HK-2 (cell line): Measurements from ENCODE around the gene SCN9A.
A peak's percentile ranks its signal among the peaks of the same experiment; 100 is the strongest.
"Not testable (repeated sequence)": the region's sequence is repeated elsewhere in the genome, so short reads cannot be mapped to it uniquely, and the experiment has no call there.

ENCODE experiments used
- DNase-seq: peaks from one replicate; pipeline ENCODE4 v3.0.0-alpha.2; 2018; ENCODE audit not compliant: unreplicated experiment

Gene SCN9A

DNA sequence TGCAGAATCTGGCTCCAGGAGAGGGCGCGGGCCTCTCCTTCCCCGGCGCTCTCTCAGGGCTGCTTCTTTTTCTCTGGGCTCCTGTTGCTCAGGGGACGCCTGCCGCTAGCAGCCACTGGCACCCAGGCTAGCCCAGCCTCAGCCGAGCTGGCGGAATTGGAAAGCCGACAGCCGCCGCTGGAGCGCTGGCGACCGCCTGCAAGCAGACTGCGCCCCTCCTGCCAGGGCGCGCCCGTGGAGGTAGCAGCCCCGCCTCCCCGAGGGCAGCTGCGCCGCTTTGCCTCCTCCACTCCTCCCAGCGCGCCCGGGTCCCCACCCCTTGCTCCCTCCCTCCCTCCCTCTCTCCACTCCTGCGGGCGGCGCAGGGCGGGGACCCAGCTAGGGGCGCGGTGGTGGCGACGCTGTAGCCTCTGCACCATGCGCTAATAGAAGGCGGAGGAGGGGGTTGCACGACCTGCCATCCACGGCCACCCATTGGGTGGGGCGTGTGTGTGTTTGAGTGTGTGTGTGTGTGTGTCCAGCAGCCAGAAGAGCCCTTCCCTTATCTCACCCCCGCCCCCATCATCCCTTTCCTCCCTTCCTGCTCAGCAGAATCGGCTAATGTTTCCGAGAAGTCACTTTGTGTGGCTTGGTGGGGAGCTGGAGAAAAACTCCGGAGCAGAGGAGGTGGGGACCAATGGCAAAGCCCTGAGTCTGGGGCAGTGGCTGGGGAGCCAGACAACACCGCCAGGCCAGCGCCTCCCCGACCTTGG, at the start of gene SCN9A:
Gene SCN9A, minus strand, starts transcription at position 209 of the 752 bp plus-strand sequence. CDS start 64,188 bp downstream, outside the sequence.
- peak; percentile 53 for DNase-seq

DNA sequence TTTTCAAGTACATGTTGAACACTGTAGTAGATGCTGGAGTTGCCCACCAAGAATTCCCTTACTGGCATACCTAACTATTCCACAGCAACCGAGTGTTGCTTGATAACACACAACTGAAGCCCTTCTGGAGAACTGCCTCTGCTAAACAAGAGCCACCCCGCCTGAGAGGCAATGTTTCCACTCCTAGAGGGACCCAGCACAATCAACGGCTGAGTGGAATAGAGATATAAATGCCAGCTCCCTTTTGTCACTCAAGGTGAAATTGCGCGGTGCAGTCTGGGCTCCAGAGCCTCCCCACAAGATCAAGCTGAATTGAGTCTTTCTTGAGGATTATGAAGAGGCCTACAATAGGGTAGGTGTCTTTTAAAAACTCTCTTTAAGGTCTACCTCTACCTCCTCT, 49.1 kb upstream of the SCN9A start:
- no peak for DNase-seq

DNA sequence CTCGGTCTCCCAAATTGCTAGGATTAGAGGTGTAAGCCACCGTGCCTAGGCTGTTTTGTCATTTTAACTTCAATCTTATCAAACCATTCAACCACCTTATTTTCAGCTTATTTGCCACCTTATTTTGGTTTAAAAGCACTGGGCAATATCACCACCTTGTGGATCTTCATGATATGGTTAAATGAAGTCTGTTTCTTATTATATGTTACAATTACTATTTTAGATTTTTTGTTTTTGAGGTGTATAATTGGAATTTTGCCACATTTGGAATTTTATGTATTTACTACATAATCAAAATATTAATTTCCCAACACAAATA, 43.8 kb upstream of the SCN9A start:
- no peak for DNase-seq

DNA sequence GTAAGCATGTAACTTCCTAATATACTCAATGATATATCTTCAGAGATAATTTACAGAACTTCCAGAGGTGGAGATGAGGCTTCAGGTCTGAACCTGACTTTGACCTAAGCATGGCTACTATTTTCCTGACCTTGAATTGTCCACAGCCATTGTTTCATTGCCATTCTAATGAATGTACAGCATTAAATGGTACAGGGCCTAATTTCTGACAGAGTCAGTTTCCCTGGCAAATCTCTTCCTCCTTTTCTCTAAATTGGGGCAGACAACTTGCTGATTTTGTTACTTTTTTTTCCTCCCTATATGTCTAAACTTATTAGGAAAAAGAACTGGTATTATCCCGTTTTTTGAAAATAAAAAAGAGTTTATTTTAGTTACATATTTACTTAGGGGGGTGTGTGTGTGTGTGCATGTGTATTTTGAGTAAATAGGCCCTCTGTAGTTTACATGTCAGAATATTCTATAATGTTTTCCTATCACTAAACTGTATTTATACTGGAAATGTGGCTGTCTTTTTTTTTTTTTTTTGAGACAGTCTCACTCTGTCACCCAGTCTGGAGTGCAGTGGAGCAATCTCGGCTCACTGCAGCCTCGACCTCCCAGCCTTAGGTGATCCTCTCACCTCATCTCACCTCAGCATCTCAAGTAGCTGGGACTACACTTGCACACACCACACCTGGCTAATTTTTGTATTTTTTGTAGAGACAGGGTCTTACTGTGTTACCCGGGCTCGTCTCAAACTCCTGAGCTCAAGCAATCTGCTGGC, 43.3 kb upstream of the SCN9A start:
- no peak for DNase-seq

- no peak for DNase-seq
These were observed 41.9 kb upstream of the SCN9A start for GRCh38 chr2:166417669-166418068.

DNA sequence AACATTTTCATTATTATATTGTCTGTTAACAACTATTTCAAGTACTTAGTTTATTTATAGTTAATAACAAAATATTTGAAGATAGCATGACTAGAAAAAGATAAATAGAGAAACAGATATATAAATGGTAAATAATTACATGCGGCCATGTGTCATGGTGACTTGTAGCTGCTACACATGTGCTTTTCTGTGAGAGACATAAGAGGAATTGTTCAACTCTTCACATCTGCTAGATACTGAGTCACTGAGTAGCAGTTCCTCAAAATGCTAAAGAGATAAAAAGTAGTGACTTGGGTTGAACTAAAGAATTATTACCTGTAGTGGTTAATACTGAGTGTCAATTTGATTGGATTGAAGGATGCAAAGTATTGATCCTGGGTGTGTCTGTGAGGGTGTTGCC, 37.5 kb upstream of the SCN9A start:
- no peak for DNase-seq

- DNase-seq: no peak
These were observed 35.9 kb upstream of the SCN9A start for GRCh38 chr2:166411473-166412230.

GRCh38 chr2:166410828-166411472, 35.2 kb upstream of the SCN9A start:
- peak; percentile 31 for DNase-seq

DNA sequence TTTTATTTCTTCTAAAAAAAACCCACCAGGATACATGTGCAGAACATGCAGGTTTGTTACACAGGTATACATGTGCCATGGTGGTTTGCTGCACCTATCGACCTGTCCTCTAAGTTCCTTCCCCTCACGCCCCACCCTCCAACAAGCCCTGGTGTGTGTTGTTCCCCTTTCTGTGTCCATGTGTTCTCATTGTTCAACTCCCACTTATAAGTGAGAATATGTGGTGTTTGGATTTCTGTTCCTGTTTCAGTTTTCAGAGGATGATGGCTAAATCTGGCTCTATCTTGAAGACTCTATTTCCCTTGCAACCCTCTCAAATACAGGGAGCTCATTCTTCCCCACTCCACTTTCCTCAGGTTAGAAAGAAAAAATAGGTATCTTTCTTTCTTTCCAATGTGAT, 32.0 kb upstream of the SCN9A start:
- not testable (repeated sequence) for DNase-seq

GRCh38 chr2:166406374-166406773, 30.6 kb upstream of the SCN9A start:
- no peak for DNase-seq

DNA sequence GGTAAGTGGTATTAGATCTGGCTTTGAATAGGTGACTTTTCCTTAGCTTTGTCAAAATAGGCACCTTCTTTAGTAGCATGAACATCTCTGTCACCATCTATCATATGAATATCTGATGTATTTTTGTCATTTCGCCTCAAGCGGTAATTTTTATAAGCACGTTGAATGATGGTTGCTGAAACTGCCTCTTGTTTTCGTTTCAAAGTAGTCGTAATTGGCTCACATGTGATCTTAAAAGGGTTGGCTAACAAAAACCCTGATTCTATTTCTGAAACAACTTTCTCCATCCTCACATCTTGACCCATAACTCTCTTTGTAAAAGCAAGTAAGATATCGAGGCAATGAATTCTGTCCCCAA, 29.8 kb upstream of the SCN9A start:
- no peak for DNase-seq

- DNase-seq: no peak
These were observed 29.3 kb upstream of the SCN9A start for GRCh38 chr2:166404831-166405568.

DNA sequence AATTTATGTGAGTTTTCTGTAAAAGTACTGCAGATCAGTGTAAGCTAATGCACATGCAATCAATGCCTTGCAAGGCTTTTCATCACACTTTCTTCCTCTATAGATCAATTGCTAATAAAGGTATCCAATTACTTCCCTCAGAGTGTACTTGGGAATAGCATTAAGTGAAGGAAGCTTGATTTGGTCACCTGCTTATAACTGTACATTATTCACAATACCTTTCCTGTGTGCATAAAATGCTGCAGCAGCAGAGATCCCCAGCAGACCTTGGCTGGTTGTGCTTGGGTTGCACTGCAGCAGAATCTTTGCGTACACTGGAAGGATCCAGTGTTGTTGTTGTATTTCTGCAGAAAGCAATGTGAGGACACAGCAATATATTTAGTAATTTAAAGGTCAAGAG, 18.5 kb upstream of the SCN9A start:
- no peak for DNase-seq

DNA sequence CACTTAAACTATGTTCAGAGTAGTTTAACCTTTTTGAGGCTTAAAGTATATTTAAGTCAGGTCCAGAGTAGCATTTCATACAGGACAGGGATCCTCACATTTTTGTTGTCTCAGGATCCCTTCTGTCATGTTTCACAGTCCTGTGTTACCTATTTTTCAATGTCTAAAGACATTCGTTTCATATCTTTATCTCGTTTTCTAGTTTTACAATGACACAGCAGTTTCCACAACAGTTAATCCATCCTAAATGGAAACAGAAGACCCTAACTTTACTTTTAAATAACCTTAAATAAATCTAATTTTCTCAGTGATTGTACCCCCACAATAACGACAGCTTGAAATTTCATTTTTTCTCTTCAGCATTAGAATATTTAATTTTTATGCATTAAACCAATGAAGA, 17.3 kb upstream of the SCN9A start:
- no peak for DNase-seq

DNA sequence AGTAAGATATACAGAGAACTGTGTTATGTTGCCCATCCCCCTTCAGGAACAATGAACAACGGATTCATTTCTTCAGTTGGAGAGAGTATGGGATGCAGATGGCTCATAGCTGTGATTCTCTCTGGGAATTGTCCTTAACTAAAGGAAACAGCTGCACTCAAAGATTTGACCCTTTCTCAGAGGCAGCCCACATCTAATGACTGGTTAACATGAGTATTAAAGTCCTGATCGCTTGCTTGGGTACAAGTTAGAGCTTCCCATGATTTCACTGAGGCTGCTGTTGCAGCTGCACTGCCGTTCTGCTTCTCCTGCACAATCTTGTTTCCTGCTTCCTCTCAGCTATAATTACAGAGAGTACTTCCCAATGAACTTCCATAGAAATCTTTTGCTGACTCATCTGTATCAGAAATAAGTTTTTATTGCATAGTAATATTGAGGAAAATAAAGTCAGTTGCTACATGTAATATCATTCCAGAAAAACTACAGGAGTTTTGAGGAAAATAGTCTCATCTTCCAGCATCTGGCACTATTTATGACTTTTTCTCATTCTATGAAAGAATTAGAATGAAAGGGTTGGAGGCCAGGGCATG, 12.8 kb upstream of the SCN9A start:
- DNase-seq: no peak

GRCh38 chr2:166385313-166385712, 9.6 kb upstream of the SCN9A start:
- no peak for DNase-seq

DNA sequence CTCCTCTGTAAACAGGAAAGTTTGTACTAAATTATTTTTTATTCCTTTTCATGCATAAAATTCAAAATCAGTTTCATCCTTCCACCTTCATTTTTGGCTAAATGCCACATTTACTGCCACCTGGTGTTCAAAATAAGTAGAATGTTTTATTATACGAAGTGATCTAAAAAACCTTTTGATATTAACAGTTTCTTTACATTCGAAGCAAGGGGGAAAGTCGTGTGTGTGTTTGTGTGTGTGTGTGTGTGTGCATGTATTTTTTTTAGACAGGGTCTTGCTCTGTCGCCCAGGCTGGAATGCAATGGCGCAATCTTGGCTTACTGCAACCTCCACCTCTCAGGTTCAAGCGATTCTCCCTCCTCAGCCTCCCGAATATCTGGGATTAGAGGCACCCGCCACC, 9.0 kb upstream of the SCN9A start:
- no peak for DNase-seq

DNA sequence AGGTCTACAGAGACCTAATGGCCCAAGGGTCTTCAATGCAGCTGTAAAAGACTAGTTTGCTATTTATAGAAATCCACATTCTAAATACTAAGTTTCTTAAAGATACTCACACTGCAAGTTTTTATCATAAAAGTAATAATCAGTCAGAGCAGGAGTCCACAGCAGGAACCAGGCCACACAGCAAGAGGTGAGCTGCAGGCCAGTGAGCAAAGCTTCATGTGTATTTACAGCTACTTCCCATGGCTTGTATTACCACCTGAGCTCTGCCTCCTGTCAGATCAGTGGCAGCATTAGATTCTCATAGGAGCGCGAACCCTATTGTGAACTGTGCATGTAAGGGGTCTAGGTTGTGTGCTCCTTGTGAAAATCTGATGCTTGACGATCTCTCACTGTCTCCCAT, 6.7 kb upstream of the SCN9A start:
- DNase-seq: no peak

- DNase-seq: no peak
These were observed 4.9 kb upstream of the SCN9A start for GRCh38 chr2:166380615-166381014.

- DNase-seq: no peak
These were observed 1.1 kb upstream of the SCN9A start for GRCh38 chr2:166376873-166377272.

DNA sequence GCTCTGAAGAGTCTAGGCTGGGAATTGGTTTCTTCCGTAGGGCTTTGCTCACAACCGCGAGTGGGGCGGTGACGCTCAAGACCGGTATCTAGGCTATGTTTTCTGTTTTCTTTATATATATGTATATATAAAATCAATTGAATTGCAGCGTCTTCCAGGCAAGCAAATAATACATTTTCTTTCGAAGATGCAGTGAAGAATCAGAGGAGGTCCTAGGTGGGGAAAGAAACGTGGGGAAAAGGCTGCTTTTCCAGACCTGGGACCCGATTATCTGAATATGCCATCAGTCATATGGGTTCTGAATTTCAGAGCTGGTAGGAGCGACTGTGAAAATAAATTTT, 714 bp upstream of the SCN9A start:
- no peak for DNase-seq
